Fibroblast of pulmonary artery (primary cell): ENCODE results near the gene ILF2.

ENCODE experiments used
- DNase-seq: peaks from one replicate; pipeline ENCODE4 v3.0.0-alpha.2; 2010; ENCODE audit warnings: low read depth
- H3K4me3 ChIP-seq: replicated peaks from 2 replicates; pipeline ENCODE4 v1.5.1; 2011; ENCODE audit warnings: low read depth, mild to moderate bottlenecking, control low read depth, low read length, moderate library complexity
- CTCF ChIP-seq: IDR thresholded peaks from 2 replicates; pipeline ENCODE4 v1.5.1; 2011; ENCODE audit warnings: mild to moderate bottlenecking, control low read depth, low read length, inconsistent platforms; ENCODE audit errors: missing control alignments

Gene ILF2

GRCh38 chr1:153631047-153632022, 39.5 kb downstream of the ILF2 start:
- no peak for DNase-seq
- H3K4me3 ChIP-seq, result no peak overlapping the region
- TF ChIP-seq CTCF, result no peak

GRCh38 chr1:153630384-153630783, 40.4 kb downstream of the ILF2 start:
- DNase-seq, result no peak
- H3K4me3 ChIP-seq, result no peak overlapping the region
- TF ChIP-seq CTCF, result no peak

GRCh38 chr1:153629971-153630370, 40.8 kb downstream of the ILF2 start:
- no peak for TF ChIP-seq CTCF
- no peak overlapping the region for H3K4me3 ChIP-seq
- DNase-seq, result no peak

- DNase-seq, result no peak
- no peak overlapping the region for H3K4me3 ChIP-seq
- TF ChIP-seq CTCF, result no peak
Observed at GRCh38 chr1:153629343-153629665, 41.5 kb downstream of the ILF2 start.

GRCh38 chr1:153628638-153629342, 42.0 kb downstream of the ILF2 start:
- no peak overlapping the region for H3K4me3 ChIP-seq
- DNase-seq, result no peak
- TF ChIP-seq CTCF, result no peak

- no peak for TF ChIP-seq CTCF
- no peak for DNase-seq
- H3K4me3 ChIP-seq, result peak within 1 kb of the TSS; percentile 76
Observed at GRCh38 chr1:153627715-153628626, 42.8 kb downstream of the ILF2 start, which contains the start of gene S100A1. Gene S100A1 (plus strand): TSS chr1:153628434. CDS start chr1:153630522, 2,088 bp downstream.
